Right renal pelvis (tissue), 4 donors: ENCODE data around the gene CASD1. TPM values are rescaled to one million over a fixed set of nuclear protein-coding genes. Genes with fewer than 3 reads are reported as not detected.

Experiments used
- DNase-seq, 4 donors: peaks; one replicate each; pipeline ENCODE4 v3.0.0-alpha.2; 2013; ENCODE audit warnings: low read depth in 4 of 4, low spot score in 3 of 4, missing footprints in 1 of 4
- polyA plus RNA-seq, 4 donors: library from polyadenylated mRNA; unstranded; fragments of 120-200 nt; gene quantifications; one replicate each; pipeline ENCODE4 v1.2.1, GENCODE V29; 2013; ENCODE audit not compliant: insufficient read length in 4 of 4

CASD1 gene
- polyA plus RNA-seq, 4 donors = 39.8 to 56.1 (median 52.9) TPM

DNA sequence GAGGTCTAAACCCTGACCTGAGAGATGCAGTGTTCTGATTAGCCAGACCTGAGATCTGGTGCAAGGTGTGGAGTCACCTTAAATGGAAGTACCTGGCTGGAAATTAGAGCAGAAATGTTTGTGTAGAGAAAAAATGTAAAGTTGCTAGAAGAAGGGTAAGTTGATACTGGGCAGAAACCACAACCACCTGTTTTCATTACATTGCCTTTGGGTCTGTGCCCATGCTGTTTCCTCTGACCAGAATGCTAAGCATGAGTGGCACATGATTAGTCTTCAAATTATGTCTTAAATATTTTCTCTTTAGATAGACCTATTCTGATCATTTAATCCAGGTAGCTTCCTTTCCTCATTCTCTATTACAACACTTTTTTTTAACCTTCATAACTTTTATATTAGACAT, 69.0 kb downstream of the CASD1 start:
- no peak for DNase-seq

DNA sequence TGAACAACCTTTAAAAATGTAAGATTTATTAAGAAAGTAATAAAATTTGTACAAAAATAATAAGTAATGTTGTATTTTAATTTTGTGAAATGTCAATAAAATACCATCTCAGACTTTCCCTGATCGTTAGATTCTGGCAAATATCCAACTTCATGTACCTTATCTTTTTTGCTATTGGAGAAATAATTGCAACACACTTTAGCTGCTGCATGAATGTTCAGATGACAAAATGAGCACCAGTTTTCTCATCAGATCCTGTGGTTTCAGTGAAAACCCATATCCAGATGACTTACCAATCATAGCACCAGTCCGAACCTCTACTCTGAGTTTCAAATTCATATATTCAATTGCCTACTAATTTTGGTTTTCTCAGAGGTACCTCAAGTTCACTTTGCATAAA, 69.9 kb downstream of the CASD1 start:
- DNase-seq = no peak

DNA sequence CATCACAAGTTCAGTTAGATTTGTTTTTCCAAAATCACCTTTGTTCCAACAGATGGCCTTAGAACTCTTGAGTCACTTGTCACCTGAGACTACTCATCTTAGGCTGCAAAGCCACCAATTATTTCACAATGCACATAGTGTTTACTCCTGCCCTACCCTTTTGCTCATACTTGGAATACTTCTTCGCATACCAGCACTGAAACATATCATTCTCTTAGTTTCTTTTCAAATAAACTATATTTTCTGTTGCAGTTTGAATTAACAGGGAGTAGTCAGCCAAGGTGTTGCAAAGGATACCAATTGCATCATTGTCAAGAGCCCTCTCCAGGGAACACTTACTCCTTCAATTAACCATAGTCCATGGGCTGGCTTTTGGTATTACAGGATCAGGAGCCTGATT, 71.0 kb downstream of the CASD1 start:
- no peak for DNase-seq

DNA sequence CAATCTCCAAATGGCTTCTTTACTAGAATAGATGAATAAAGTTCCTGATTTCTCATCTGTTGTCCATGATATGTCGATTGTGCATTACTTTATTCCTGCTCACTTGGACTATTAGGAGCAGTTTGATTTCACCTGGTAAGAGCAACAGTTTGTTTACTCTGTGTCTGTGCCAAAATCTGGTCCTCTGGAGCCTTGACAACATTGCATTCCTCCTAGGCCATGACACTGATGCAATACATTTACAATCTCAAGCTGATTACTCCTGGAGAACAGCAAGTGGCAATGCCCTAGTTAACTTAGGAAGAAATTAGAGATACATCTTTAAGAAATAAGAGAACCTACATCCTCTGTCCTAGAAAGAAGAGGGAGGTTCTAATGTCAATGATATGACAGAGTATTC, 74.5 kb downstream of the CASD1 start:
- DNase-seq = no peak

DNA sequence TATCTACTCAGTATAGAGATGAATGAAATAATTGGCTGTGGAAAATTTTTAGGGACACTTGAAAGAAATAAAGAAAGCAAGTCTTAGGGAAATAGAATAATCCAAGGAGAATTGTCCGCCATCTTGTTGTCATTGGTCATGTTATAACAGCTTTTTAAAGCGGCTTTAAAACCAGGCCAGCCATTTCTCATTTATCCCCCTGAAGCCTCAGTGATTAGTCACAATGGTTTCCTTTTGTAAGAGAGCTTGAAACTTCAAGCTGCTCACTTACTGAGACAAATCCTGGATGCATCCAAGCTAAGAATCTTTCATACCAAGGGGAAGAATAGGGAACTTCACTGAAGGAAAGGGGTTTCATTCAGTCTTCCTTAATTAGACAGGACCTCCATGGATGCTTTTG, 78.5 kb downstream of the CASD1 start:
- DNase-seq = no peak

DNA sequence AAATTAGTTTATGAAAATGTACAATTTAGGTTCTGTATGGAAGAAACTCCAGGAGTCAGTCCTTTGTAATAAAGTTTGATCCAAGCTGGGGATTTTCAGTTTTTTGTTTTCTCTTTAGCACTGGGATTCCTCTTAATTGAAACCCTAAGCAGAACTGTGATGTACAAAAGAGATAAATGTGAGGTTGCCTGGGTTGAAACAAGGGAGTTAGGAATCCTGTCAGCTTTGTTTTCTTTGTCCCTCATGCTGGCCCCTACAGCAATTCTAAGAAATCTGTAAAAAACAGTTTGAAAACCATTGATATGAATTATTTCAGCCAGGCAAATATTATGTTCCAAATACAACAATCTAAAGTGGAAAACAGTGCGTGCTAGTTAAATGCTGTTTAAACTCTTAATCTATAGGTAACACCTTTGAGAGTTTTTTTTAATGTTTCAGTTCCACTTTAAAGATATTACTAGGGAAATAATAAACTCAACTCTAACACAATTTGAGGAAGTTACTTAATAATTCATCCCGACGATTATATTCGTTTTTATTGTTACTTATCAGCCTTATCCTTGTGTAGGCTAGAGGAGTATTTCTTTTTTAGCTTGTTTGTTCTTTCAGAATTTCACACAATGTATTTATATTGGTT, 81.0 kb downstream of the CASD1 start:
- DNase-seq = no peak

DNA sequence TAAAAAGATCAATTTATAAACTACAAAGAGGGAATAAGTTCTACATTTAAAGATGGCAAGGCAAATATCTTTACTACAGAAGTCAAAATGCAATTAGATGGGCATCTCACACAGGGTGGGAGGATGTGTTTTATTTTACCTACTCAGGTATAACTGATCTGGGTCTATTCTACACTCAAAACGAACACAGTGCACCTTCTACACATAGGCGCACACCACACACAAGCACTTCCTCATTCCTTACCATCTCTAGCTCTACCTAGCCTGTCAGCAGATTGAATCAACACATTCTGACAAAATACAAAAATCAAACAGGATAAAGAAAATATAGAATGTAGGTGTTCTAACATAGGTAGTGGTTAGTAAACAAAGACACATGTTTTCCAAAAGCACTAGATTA, 81.6 kb downstream of the CASD1 start:
- no peak for DNase-seq

DNA sequence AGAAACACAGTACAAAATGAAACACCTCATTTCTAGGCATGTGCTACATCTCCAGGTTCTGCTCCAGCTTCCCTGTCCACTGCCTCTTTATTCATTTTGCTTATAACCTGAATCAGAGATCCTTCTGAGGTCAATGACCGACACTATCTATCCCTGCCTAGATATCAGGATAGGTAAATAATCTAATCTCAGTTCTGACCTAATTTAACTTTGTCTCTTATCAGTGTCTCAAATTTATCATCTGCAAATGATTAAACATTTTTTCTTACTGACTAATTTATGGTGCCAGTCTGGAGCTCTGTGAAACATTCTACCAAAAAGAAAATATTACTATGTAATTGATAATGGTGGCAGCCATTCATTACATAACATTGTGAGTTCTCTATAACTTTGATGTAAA, 85.3 kb downstream of the CASD1 start:
- DNase-seq = no peak

DNA sequence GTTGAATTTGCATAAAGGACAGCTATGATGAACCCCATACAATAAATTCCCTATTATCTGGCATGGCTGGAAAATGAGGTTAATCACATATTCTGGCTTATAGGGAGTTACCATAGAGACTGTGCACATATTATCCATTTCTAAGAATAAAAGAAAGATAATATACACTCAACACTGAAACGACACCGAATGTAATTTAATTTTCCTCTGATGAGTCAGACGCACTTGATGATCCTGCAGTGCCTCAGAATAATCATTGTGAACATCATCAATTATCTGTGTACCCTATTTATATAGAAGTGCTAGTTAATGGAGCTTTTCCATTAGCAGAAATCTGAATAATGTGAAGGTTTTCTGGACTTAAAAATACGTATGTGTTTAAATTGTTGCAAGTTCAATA, 86.1 kb downstream of the CASD1 start:
- DNase-seq = no peak

DNA sequence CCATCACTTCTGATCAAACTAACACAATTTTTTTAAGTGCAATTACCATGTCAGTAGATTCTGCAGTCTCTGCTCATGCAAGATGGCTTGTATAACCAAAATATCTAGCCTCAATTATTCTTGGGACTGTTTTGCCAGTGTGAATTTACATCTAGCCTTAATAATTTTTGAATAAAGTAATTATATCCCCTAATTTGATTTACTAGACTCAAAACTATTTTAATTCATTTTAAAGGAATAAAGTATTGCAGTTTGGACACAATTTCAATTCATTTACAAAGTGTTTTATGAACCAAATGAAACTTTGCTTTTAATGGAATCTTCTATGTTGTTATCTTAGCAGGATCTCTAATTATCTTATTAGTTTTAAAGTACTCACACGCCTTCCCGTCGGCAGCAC, 90.7 kb downstream of the CASD1 start:
- no peak for DNase-seq

DNA sequence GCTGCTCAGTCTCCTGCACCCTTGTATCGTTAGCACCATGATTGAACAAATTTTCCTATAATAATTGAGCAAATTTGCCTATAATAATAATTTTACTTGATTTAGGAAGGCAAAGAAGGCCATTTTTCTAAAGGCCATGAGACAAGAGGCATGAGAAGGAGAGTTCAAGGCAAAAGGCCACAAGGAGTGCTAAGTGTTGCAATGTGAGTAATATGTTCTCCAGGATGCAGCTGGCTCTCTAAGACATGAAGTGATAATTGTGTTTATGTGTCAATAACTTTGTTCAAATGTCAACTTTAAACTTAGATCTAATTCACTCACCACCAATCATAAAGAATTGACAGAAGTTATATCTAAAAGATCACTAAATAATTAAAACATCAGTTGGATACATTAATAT, 92.6 kb downstream of the CASD1 start:
- DNase-seq = no peak

DNA sequence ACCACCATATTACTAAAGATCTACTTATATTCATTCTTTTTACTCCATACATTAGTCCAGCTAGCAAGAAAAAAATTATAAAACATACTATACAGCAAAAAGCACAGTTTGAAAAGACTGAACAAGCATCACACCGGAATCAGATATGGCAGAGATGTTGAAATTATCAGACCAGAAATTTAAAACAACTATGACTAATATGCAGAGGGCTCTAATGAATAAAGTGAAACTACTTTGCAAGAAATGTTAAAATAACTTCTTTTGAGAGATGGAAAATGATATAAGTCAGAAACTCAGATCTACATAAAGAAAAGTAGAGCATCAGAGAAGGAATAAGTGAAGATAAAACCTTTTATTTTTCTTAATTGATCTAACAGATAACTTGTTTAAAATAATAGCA, 95.4 kb downstream of the CASD1 start:
- no peak for DNase-seq

Other genes starting within 250 kb of the CASD1 start
- gene COL1A2, start 114.9 kb upstream of the CASD1 start, polyA plus RNA-seq = 1,000 to 10,000 TPM in 1 of 4 donors, 100 to 1,000 TPM in 3; 833 to 1,015 (median 940) TPM
- gene SGCE, start 146.3 kb downstream of the CASD1 start, polyA plus RNA-seq = 100 to 1,000 TPM in 3 of 4 donors, 10 to 100 TPM in 1; 94.7 to 115 (median 104) TPM